ENCODE measurements around the gene NAALADL1.
"Not testable (repeated sequence)": the region's sequence is repeated elsewhere in the genome, so short reads cannot be mapped to it uniquely, and the experiment has no call there.

Gene NAALADL1

GRCh38 chr11:65047581-65048422 is 10.6 kb downstream of the NAALADL1 start:
- no peak for DNase-seq (ENCODE audit: low spot score)

GRCh38 chr11:65045728-65046127 is 12.6 kb downstream of the NAALADL1 start:
- no peak for DNase-seq (ENCODE audit: low spot score)

GRCh38 chr11:65045061-65045460 is 13.3 kb downstream of the NAALADL1 start:
- DNase-seq (ENCODE audit: low spot score) = no peak

- DNase-seq (ENCODE audit: low spot score) = no peak
These were observed 14.4 kb downstream of the NAALADL1 start for GRCh38 chr11:65043881-65044501.

GRCh38 chr11:65042891-65043290 is 15.5 kb downstream of the NAALADL1 start:
- no peak for DNase-seq (ENCODE audit: low spot score)

GRCh38 chr11:65040847-65041622 is 17.3 kb downstream of the NAALADL1 start, which contains the start of gene SAC3D1:
SAC3D1 (plus strand) TSS chr11:65041210; CDS start chr11:65041293, 83 bp downstream.
- peak; percentile 75 for DNase-seq (ENCODE audit: low spot score)

GRCh38 chr11:65040520-65040846 is 17.9 kb downstream of the NAALADL1 start:
- DNase-seq (ENCODE audit: low spot score) = no peak

- DNase-seq (ENCODE audit: low spot score) = no peak
These were observed 21.4 kb downstream of the NAALADL1 start for GRCh38 chr11:65036931-65037330.

GRCh38 chr11:65035579-65035978 is 22.8 kb downstream of the NAALADL1 start:
- DNase-seq (ENCODE audit: low spot score) = no peak

- no peak for DNase-seq (ENCODE audit: low spot score)
These were observed 23.9 kb downstream of the NAALADL1 start for GRCh38 chr11:65034423-65034822.

GRCh38 chr11:65032216-65032615 is 26.1 kb downstream of the NAALADL1 start:
- DNase-seq (ENCODE audit: low spot score) = no peak

GRCh38 chr11:65027213-65028067 is 30.9 kb downstream of the NAALADL1 start, which contains the start of gene SNX15:
SNX15 (plus strand) TSS chr11:65027439; CDS start chr11:65027538, 99 bp downstream.
- DNase-seq (ENCODE audit: low spot score) = peak; percentile 97

GRCh38 chr11:65026810-65027209 is 31.5 kb downstream of the NAALADL1 start:
- no peak for DNase-seq (ENCODE audit: low spot score)

GRCh38 chr11:65023502-65023901 is 34.9 kb downstream of the NAALADL1 start:
- not testable (repeated sequence) for DNase-seq (ENCODE audit: low spot score)

GRCh38 chr11:65021509-65021908 is 36.8 kb downstream of the NAALADL1 start:
- DNase-seq (ENCODE audit: low spot score) = no peak

GRCh38 chr11:65021003-65021402 is 37.4 kb downstream of the NAALADL1 start:
- no peak for DNase-seq (ENCODE audit: low spot score)

GRCh38 chr11:65019824-65020223 is 38.5 kb downstream of the NAALADL1 start:
- DNase-seq (ENCODE audit: low spot score) = no peak

- DNase-seq (ENCODE audit: low spot score) = no peak
These were observed 40.4 kb downstream of the NAALADL1 start for GRCh38 chr11:65017937-65018336.

GRCh38 chr11:65016705-65017104 is 41.6 kb downstream of the NAALADL1 start:
- DNase-seq (ENCODE audit: low spot score) = no peak

- DNase-seq (ENCODE audit: low spot score) = no peak
These were observed 43.6 kb downstream of the NAALADL1 start for GRCh38 chr11:65014726-65015227.

Data from kidney capillary endothelial cell (primary cell).